Stimulated activated CD8-positive, alpha-beta memory T cell treated with anti-CD3 and anti-CD28 coated beads, Interleukin-2, amount 100 ng/mL, for 1 hour (primary cell): ENCODE data around the gene COX14.
"Not testable (repeated sequence)": the region's sequence is repeated elsewhere in the genome, so short reads cannot be mapped to it uniquely, and the experiment has no call there.

Experiments used
- DNase-seq, 2 donors: peaks; one replicate each; pipeline ENCODE4 v3.0.0-alpha.2; 2020; ENCODE audit warnings: low read depth in 2 of 2

The COX14 gene

DNA sequence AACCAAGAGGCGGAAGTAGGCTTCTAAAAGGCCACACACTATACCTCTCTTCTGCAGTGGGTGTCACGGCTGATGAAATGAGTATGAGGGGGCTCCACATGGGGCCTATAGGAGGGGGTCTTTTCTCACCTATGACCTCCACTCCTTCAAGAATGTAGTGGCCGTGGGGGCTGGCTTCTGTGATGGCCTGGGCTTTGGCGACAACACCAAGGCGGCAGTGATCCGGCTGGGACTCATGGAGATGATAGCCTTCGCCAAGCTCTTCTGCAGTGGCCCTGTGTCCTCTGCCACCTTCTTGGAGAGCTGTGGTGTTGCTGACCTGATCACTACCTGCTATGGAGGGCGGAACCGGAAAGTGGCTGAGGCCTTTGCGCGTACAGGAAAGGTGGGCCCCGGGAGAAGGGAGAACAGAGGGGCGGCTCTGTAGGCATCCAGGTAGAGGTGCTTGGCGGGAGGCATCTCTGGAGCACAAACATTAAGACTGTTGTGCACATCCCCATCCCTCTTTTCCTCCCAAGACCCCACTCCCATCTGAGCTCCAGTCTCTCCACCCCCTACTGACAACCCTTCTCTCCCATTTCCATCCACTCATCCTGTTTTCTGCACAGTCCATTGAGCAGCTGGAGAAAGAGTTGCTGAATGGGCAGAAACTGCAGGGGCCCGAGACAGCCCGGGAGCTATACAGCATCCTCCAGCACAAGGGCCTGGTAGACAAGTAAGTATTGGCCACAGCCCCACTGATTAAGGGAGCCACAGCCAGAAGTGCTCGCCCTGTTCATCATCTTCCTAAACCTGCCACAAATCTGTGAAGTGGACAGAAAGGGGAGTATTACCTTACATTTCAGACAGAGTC, 4.4 kb upstream of the COX14 start:
- DNase-seq = no peak

GRCh38 chr12:50109319-50109718, 2.7 kb upstream of the COX14 start:
- DNase-seq = no peak

GRCh38 chr12:50110127-50110761, 1.8 kb upstream of the COX14 start:
- DNase-seq = no peak

GRCh38 chr12:50110762-50111351, 1.2 kb upstream of the COX14 start:
- no peak for DNase-seq

DNA sequence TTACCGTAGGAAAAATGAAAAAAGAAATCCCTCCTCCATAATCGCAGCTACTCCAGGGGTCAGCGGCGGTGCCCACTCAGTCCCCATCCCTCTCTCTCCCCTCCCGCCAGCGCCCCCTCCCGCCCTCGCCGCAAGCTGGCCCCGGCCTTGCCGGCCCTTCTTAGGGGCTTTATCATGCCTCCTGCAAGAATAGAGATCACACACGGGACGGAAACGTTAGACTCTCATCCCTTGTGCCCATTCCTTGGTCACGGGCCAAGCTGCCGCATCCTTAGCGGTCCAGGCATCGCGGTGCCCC, 692 bp upstream of the COX14 start:
- no peak for DNase-seq

DNA sequence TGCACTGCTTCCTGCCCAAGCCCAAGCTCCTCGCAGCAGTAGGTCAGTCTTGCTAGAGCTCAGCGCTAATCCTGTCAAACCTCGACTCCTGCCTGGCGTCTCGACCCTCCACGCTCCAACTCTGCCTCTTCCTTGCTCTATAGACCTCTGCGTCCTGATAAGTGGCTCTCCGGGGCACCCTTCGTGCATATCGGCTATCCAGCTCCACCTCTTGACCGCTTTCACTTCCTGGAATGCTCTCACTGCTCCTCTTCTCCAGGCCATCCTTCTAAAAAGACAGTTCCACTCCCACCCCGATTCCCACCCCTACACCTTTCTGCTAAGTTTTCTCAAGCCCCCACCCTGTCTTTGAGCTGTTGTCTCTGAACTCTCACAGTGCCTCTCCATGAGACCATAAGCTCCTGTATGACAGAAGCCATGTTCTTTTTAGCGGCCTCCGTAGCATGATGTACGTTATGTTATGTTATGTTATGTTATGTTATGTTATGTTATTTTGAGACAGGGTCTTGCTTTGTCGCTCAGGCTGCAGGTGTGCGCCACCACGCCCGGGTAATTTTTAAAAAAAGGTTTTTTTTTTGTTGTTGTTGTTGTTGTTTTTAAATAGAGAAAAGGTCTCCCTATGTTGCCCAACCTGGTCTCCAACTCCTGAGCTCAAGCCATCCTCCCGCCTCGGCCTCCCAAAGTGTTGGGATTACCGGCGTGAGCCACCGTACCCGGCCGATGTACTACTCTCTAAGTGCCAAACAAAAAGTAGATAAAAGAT, 601 bp downstream of the COX14 start:
- no peak for DNase-seq

GRCh38 chr12:50117057-50117622, 5.1 kb downstream of the COX14 start:
- no peak for DNase-seq

DNA sequence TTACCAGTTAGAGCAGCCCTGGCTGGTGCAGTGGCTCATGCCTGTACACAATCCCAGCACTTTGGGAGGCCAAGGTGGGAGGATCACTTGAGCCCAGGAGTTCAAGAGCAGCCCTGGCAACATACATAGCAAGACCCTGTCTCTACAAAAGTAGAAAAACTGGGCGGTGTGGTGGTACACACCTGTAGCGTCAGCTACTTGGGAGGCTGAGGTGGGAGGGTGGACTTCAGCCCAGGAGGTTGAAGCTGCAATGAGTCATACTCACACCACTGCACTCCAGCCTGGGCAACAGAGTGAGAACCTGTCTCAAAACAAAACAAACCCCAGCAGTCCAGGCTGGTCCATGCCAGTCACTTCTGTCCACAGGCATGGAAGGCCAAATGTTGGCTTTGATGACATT, 7.4 kb downstream of the COX14 start:
- no peak for DNase-seq

DNA sequence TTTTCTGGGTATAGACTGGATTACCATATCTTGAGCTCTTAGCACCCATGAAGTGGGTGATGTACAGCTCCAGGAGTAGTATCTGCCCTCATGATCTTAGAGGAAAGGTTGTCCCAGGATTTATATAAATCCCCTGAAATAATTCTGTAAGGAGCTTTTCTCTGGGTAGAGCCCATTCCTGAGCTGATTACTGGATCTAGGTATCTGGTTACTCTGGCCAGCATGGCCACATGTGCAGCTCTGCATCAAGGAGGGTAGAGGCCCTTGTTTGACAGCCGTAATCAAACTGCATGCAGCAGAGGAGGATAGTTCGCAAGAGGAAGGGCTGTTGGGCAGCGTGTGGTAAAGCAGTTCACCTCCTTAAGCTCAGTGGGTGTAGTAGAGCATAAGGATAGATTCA, 8.5 kb downstream of the COX14 start:
- DNase-seq = no peak

GRCh38 chr12:50120953-50121352, 8.9 kb downstream of the COX14 start:
- DNase-seq = no peak

GRCh38 chr12:50121641-50122040, 9.6 kb downstream of the COX14 start:
- no peak for DNase-seq

DNA sequence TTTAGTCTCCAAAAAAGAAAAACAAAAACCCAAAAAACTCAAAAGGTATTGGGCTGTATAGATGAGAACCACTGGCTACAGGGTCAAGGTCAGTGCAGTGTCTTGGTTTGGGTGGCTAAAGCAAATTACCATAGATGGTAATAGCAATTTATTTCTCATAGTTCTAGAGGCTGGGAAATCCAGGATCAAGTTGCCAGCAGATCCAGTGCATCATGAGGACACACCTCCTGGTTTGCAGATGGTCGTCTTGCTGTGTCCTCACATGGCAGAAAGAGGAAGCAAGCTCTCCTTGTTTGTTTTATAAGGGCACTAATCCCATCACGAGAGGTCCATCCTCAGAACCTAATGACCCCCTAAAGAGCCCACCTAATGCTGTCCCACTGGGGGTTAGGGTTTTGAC, 11.2 kb downstream of the COX14 start:
- DNase-seq = no peak

DNA sequence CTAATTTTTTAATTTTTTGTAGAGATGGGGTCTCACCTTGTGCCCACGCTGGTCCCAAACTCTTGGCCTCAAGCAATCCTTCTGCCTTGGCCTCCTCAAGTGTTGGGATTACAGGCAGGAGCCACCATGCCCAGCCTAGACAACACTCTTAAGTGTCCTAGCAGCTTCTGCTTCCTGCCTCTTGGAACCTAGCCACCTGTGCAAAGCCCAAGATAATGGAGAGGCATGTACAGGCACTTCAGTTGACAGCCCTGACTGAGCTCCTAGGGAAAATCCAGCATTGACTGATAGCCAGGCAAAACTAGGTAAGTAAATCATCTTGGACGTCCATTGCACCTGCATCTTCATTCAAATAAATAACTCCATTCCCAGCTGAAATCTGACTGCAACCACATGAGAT, 15.5 kb downstream of the COX14 start:
- no peak for DNase-seq

GRCh38 chr12:50129290-50129689, 17.3 kb downstream of the COX14 start:
- DNase-seq = no peak

- DNase-seq = no peak
These were observed 20.6 kb downstream of the COX14 start for GRCh38 chr12:50132505-50133135.

DNA sequence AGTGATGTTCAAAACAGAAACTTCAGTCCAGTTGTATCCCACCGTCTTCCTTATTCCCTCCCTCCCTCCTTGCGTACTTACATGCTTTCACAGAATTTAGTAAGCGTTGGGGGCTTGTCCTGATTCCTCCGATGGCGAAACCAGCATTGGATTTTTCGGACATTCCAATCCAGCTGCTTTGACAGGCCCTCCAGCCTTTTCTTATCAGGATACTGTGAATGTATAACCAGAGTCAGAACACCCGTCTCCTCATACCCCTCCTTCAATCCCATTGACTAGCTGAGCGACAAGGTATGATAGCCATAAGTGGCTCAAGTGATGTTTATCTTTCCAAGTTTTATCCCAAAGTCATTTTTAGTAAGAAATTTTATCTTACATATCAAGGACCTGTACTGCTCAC, 31.0 kb downstream of the COX14 start:
- no peak for DNase-seq

GRCh38 chr12:50145439-50145838, 33.4 kb downstream of the COX14 start:
- no peak for DNase-seq

- no peak for DNase-seq
These were observed 35.2 kb downstream of the COX14 start for GRCh38 chr12:50147281-50147680.

DNA sequence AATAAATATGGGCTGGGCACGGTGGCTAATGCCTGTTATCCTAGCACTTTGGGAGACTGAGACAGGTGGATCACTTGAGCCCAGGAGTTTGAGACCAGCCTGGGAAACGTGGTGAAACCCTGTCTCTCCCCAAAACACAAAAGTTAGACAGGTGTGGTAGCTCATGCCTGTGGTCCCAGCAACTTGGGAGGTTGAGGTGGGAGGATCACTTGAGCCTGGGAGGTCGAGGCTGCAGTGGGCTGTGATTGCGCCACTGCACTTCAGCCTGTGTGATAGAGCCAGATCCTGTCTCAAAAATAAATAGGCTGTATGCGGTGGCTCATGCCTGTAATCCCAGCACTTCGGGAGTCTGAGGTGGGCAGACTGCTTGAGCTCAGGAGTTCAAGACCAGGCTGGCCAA, 36.0 kb downstream of the COX14 start:
- DNase-seq = not testable (repeated sequence)

DNA sequence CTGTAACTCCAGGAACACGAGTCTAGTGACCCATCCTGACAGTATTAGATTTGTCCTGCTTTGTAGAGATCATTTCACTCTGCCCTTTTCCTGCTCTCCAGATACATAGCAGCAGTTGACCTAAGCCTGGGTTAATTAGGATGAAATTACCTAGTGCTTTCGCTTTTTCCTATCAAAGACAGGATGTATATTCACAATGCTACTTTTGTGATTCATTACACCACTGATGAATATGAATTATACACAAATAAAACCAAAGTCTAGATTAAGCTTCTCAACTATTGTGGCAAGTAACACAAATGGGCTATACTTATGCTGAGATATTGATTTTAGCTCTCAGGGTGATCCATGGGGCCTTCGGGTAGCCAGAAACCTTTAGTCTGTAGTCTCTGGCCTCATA, 37.3 kb downstream of the COX14 start:
- no peak for DNase-seq

DNA sequence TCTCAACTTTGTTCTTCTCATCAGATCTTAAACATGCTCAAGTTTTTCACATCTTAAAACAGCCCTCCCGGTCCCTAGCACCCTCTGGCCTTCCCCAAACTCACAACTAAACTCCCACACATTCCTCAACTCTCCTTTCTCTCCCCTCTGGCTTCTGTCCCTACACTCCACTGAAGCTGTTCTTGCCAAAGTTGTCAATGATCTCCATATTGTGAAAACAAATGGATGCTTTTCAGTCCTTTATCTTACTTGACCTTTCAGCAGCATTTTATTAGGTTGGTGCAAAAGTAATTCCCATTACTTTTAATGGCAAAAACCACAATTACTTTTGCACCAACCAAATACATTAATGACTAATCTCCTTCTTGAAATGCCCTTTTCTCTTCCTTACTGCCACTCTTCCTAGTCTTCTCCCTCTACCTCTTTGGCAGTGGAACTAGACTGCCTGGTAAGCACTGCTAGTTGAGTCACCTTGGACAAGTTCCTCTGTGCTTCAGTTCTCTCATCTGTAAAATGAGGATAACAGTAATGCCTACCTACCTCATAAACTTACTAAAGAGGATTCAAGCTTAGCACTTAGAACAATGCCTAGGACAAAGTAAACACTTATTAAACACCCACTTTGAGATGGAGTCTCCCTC, 39.1 kb downstream of the COX14 start:
- no peak for DNase-seq
